Heart left ventricle (tissue), 13 donors: Measurements from ENCODE around the gene FOXD4L1.
"Not testable (repeated sequence)": the region's sequence is repeated elsewhere in the genome, so short reads cannot be mapped to it uniquely, and the experiment has no call there.

ENCODE experiments used
- CTCF ChIP-seq, 12 donors: fragments of 200-600 bp; sonication (generic) in 4 of 12; IDR thresholded peaks; one replicate each; pipeline versions ENCODE4 v1.5.0 to v1.8.0; 2018 to 2022; ENCODE audit warnings: antibody characterized with exemption in 12 of 12, mild to moderate bottlenecking in 5 of 12
- POLR2A ChIP-seq, 2 donors: fragments of 450-650 bp; IDR thresholded peaks; one replicate each; pipeline ENCODE4 v1.6.1; 2017; ENCODE audit warnings: antibody characterized with exemption in 2 of 2, mild to moderate bottlenecking in 2 of 2, moderate library complexity in 2 of 2
- donor health status: ischemic (EF 13 %, LVEDD 7.1; RV severe dilation, severe dysfunction).
- donor health status: DM: no; HTN: yes; CAD: no.
- donor health status: DM: no; HTN: no; CAD: no.
- donor health status: ischemic (EF 25% LVEDD 6.9; RV normal size, moderate dysfunction).
- donor health status: ischemic (EF 25% LVEDD 5.7; RV mildly dilated, moderate dysfunction).
- donor health status: ischemic (EF 35%, LVEDD 5.7; RV mildly dilated, moderate dysfunction).
- donor health status: nonischemic (EF 11% LVEDD 7.7; RV severe dilation, severe dysfunction).
- donor health status: DM: yes; HTN: yes; CAD: no.
- donor health status: PGD.
- donor health status: ischemic (EF 29% LVEDD 5.4; RV normal size, mild dysfunction).
- donor health status: nonischemic (EF 23%, LVEDD 6.1; RV moderate dilation, normal function).

GRCh38 chr2:113508187-113508586 lies 9.7 kb downstream of the FOXD4L1 start:
- not testable (repeated sequence) for TF ChIP-seq CTCF, POLR2A (IDR thresholded peaks at IDR 0.05)
